OCI-LY7 (cell line): ENCODE data around the gene CCDC60. TPM values are rescaled to one million over a fixed set of nuclear protein-coding genes. Genes with fewer than 3 reads are reported as not detected.

Source experiments
- BruUV-seq: library from RNA; stranded (reverse); fragments of 400-500 nt; replicated peaks from 2 replicates; lab custom pipeline; 2021; lab: Mats Ljungman, UMichigan
- CTCF ChIA-PET: fragments of 300-600 bp; sonication (Branson Sonifier 250); formaldehyde crosslinking; loops from one replicate; lab custom pipeline; 2022; ENCODE audit warnings: antibody characterized with exemption; ENCODE audit not compliant: unreplicated experiment; lab: Charles Lee
- POLR2A ChIA-PET: fragments of 300-600 bp; sonication (Branson Sonifier 250); formaldehyde crosslinking; loops from one replicate; lab custom pipeline; 2022; ENCODE audit warnings: antibody characterized with exemption; lab: Charles Lee
- DNase-seq: peaks from one replicate; pipeline ENCODE4 v3.0.0-alpha.2; 2015; ENCODE audit warnings: low spot score
- H2AFZ ChIP-seq: fragments of 200-600 bp; sonication (generic), shearing (Covaris generic); 2 replicates; pipeline ENCODE4 v1.6.1; 2014; ENCODE audit warnings: mild to moderate bottlenecking, antibody characterized with exemption, low read length, moderate library complexity
- H3K27ac ChIP-seq: fragments of 200-600 bp; sonication (generic); 2 replicates; pipeline ENCODE4 v1.5.1; 2014; ENCODE audit warnings: mixed run types, low read depth, mild to moderate bottlenecking, moderate library complexity, low read length, inconsistent platforms; ENCODE audit not compliant: poor library complexity, severe bottlenecking
- H3K36me3 ChIP-seq: fragments of 200-600 bp; sonication (generic); 2 replicates; pipeline ENCODE4 v1.6.1; 2014; ENCODE audit warnings: mild to moderate bottlenecking, antibody characterized with exemption, low read length, moderate library complexity, mixed read lengths; ENCODE audit not compliant: insufficient read depth
- H3K4me1 ChIP-seq: fragments of 200-600 bp; sonication (generic); 2 replicates; pipeline ENCODE4 v1.5.1; 2014; ENCODE audit warnings: mild to moderate bottlenecking, low read length; ENCODE audit not compliant: insufficient read depth, poor library complexity, severe bottlenecking
- H3K4me2 ChIP-seq: fragments of 200-600 bp; sonication (generic); 2 replicates; pipeline ENCODE4 v1.6.1; 2014; ENCODE audit warnings: mild to moderate bottlenecking, low read length
- H3K4me3 ChIP-seq: fragments of 200-600 bp; sonication (generic); 2 replicates; pipeline ENCODE4 v1.5.1; 2014; ENCODE audit warnings: mild to moderate bottlenecking, low read depth, low read length; ENCODE audit not compliant: poor library complexity, severe bottlenecking
- H3K79me2 ChIP-seq: fragments of 200-600 bp; sonication (generic); 2 replicates; pipeline ENCODE4 v1.6.1; 2016; ENCODE audit warnings: low read depth, mild to moderate bottlenecking, low read length, moderate library complexity, mixed read lengths; ENCODE audit not compliant: insufficient read depth
- H3K9me2 ChIP-seq: fragments of 200-600 bp; sonication (generic); 2 replicates; pipeline ENCODE4 v1.6.1; 2016; ENCODE audit warnings: mild to moderate bottlenecking, low read length, mixed read lengths; ENCODE audit not compliant: insufficient read depth
- H3K9me3 ChIP-seq: fragments of 200-600 bp; sonication (generic); 2 replicates; pipeline ENCODE4 v1.6.1; 2014; ENCODE audit warnings: mild to moderate bottlenecking, mixed run types, low read length, mixed read lengths
- H4K20me1 ChIP-seq: fragments of 200-600 bp; sonication (generic); 2 replicates; pipeline ENCODE4 v1.6.1; 2014; ENCODE audit warnings: mild to moderate bottlenecking, antibody characterized with exemption, low read length, moderate library complexity, mixed read lengths; ENCODE audit not compliant: insufficient read depth
- CTCF ChIP-seq: fragments of 200-600 bp; sonication (generic); conservative IDR thresholded peaks from 2 replicates; pipeline ENCODE4 v1.5.1; 2014; ENCODE audit warnings: mild to moderate bottlenecking, antibody characterized with exemption, low read length, moderate library complexity, mixed read lengths
- EZH2phosphoT487 ChIP-seq: fragments of 200-600 bp; sonication (generic); IDR thresholded peaks from 2 replicates; pipeline ENCODE4 v1.6.1; 2018; ENCODE audit warnings: low read depth, borderline replicate concordance, mild to moderate bottlenecking, mixed run types, antibody characterized with exemption, low read length, moderate library complexity, mixed read lengths
- intact Hi-C: fragments of 100-400 bp; cut with micrococcal nuclease; formaldehyde crosslinking; loops from one replicate; pipeline ENCODE4 v1.10.0; 2022; ENCODE audit not compliant: unreplicated experiment
- total RNA-seq, 2 experiments: library from RNA; depleted of rRNA in 1 of 2; stranded (reverse); fragments of >200 nt in 1 of 2; shearing (Covaris generic) in 1 of 2; gene quantifications; 2 replicates each; pipeline ENCODE4 v1.2.3, GENCODE V29; 2014 to 2022

Gene CCDC60
- total RNA-seq, 2 experiments from 2014 or later = not detected

GRCh38 chr12:119447126-119447525 is 112.6 kb downstream of the CCDC60 start:
- H3K4me2 ChIP-seq = no peak overlapping the region
- no peaks in the 10 kb centered on the region for H4K20me1 ChIP-seq
- H3K4me3 ChIP-seq = no peak overlapping the region
- H3K9me3 ChIP-seq = no peaks in the 10 kb centered on the region
- DNase-seq = no peak
- no peaks in the 10 kb centered on the region for H3K36me3 ChIP-seq
- no peaks in the 10 kb centered on the region for H3K79me2 ChIP-seq
- H3K27ac ChIP-seq = no peak overlapping the region
- TF ChIP-seq EZH2phosphoT487 (no peak), CTCF (no peak)
- H3K9me2 ChIP-seq = no peaks in the 10 kb centered on the region
- ChIA-PET POLR2A (interaction anchor here (0.6 kb wide), 1 partner anchor 1496 kb away, joined by 3 read pairs; no protein-coding TSS in a partner anchor), CTCF (no interaction called here)
- H3K4me1 ChIP-seq = no peaks in the 10 kb centered on the region
- no TSS peak for BruUV-seq
- H2AFZ ChIP-seq = no peak overlapping the region
- intact Hi-C loops = loop anchor here (10.0 kb wide), 1 partner anchor 458 kb away; no protein-coding TSS in a partner anchor

- no peak overlapping the region for H3K4me2 ChIP-seq
- TF ChIP-seq EZH2phosphoT487 (no peak), CTCF (no peak)
- H3K27ac ChIP-seq = no peak overlapping the region
- no TSS peak for BruUV-seq
- POLR2A ChIA-PET = interaction anchor here (0.6 kb wide), 1 partner anchor 1497 kb away, joined by 3 read pairs; no protein-coding TSS in a partner anchor
- H3K79me2 ChIP-seq = no peaks in the 10 kb centered on the region
- H3K9me3 ChIP-seq = no peaks in the 10 kb centered on the region
- intact Hi-C loops = loop anchor here (10.0 kb wide), 1 partner anchor 457 kb away; no protein-coding TSS in a partner anchor
- H2AFZ ChIP-seq = no peak overlapping the region
- no peaks in the 10 kb centered on the region for H3K4me1 ChIP-seq
- no peaks in the 10 kb centered on the region for H4K20me1 ChIP-seq
- CTCF ChIA-PET = no interaction called here
- H3K36me3 ChIP-seq = no peaks in the 10 kb centered on the region
- peak; percentile 3 for DNase-seq
- H3K9me2 ChIP-seq = no peaks in the 10 kb centered on the region
- H3K4me3 ChIP-seq = no peak overlapping the region
These were observed 113.1 kb downstream of the CCDC60 start for GRCh38 chr12:119447618-119448017.

GRCh38 chr12:119448611-119449131 is 114.1 kb downstream of the CCDC60 start:
- Histone ChIP-seq H3K4me2 (no peak overlapping the region), H2AFZ (no peak overlapping the region), H3K4me3 (no peak overlapping the region), H3K9me2 (no peaks in the 10 kb centered on the region), H3K4me1 (no peaks in the 10 kb centered on the region), H4K20me1 (no peaks in the 10 kb centered on the region), H3K27ac (no peak overlapping the region), H3K79me2 (no peaks in the 10 kb centered on the region), H3K36me3 (no peaks in the 10 kb centered on the region), H3K9me3 (no peaks in the 10 kb centered on the region)
- CTCF ChIA-PET = no interaction called here
- BruUV-seq = no TSS peak
- TF ChIP-seq EZH2phosphoT487 (no peak), CTCF (no peak)
- intact Hi-C loops = loop anchor here (10.0 kb wide), 1 partner anchor 456 kb away; no protein-coding TSS in a partner anchor
- POLR2A ChIA-PET = interaction anchor here (0.6 kb wide), 1 partner anchor 247 kb away, joined by 3 read pairs; no protein-coding TSS in a partner anchor
- no peak for DNase-seq
